HTR-8/SVneo (cell line): ENCODE data around the gene ATP6V0B.

Experiments used
- DNase-seq: peaks from one replicate; pipeline ENCODE4 v3.0.0; 2011; ENCODE audit warnings: low spot score, mixed read lengths; ENCODE audit not compliant: insufficient read length
- FAIRE-seq: peaks from 2 replicates; lab custom pipeline; 2011; peaks lifted over from hg19 to GRCh38; lab: Jason Lieb, UNC

Gene ATP6V0B

GRCh38 chr1:43968348-43968948, 6.3 kb upstream of the ATP6V0B start:
- FAIRE-seq (no peak), DNase-seq (no peak)

GRCh38 chr1:43969416-43969745, 5.4 kb upstream of the ATP6V0B start:
- DNase-seq (no peak), FAIRE-seq (no peak)

GRCh38 chr1:43969746-43970466, 4.9 kb upstream of the ATP6V0B start, which contains the start of gene DPH2:
TSS of gene DPH2 (plus strand) at chr1:43970010. CDS start at chr1:43970176, 166 bp downstream.
- DNase-seq (peak; percentile 98), FAIRE-seq (peak; percentile 87)

DNA sequence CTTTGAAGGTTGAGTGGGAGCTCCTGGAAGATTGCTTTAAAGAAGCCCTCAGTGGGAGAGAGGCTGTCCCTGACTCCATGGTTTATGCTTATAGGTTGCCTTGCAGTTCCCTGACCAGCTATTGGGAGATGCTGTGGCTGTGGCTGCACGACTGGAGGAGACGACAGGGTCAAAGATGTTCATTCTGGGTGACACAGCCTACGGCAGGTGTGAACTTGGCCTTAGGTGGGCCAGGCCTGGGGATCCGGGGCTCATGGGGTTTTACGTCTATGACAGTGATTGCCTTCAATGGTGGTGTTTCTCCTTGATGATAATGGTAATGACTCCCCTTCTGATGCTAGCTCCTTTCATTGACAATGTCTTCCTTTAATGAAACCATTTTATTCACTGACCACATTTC, 4.3 kb upstream of the ATP6V0B start:
- FAIRE-seq (no peak), DNase-seq (no peak)

DNA sequence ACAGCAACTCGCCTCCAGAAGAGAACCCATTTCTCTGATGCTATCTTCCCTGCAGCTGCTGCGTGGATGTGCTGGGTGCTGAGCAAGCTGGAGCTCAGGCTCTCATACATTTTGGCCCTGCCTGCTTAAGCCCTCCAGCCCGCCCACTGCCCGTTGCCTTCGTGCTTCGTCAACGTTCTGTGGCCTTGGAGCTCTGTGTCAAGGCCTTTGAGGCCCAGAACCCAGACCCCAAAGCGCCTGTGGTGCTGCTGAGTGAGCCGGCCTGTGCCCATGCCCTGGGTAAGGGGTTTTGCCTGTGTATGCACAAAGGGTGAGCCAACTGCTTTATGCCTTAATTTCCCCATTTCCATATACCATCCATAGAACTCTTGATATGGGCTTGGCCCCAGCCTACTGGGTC, 3.8 kb upstream of the ATP6V0B start:
- FAIRE-seq = no peak
- DNase-seq = no peak

DNA sequence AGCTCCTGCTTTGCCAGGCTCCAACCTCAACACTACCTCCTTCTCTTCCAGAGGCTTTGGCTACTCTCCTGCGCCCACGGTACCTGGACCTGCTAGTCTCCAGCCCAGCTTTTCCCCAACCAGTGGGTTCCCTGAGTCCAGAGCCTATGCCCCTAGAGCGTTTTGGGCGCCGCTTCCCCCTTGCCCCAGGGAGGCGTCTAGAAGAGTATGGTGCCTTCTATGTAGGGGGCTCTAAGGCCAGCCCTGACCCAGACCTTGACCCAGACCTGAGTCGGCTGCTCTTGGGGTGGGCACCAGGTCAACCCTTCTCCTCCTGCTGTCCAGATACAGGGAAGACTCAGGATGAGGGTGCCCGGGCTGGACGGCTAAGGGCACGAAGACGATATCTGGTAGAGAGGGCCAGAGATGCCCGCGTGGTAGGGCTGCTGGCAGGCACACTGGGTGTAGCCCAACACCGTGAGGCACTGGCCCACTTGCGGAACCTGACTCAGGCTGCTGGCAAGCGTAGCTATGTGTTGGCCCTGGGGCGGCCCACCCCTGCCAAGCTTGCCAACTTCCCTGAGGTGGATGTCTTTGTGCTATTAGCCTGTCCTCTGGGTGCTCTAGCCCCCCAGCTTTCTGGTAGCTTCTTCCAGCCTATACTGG, 3.3 kb upstream of the ATP6V0B start:
- FAIRE-seq (no peak), DNase-seq (no peak)

GRCh38 chr1:43973981-43974442, 748 bp upstream of the ATP6V0B start:
- DNase-seq (no peak), FAIRE-seq (no peak)

- DNase-seq (no peak), FAIRE-seq (no peak)
These were observed 645 bp downstream of the ATP6V0B start for GRCh38 chr1:43975249-43975961.

- FAIRE-seq (no peak), DNase-seq (no peak)
These were observed 1.3 kb downstream of the ATP6V0B start for GRCh38 chr1:43976045-43976444.

GRCh38 chr1:43976890-43977289, 2.1 kb downstream of the ATP6V0B start:
- no peak for FAIRE-seq
- no peak for DNase-seq

DNA sequence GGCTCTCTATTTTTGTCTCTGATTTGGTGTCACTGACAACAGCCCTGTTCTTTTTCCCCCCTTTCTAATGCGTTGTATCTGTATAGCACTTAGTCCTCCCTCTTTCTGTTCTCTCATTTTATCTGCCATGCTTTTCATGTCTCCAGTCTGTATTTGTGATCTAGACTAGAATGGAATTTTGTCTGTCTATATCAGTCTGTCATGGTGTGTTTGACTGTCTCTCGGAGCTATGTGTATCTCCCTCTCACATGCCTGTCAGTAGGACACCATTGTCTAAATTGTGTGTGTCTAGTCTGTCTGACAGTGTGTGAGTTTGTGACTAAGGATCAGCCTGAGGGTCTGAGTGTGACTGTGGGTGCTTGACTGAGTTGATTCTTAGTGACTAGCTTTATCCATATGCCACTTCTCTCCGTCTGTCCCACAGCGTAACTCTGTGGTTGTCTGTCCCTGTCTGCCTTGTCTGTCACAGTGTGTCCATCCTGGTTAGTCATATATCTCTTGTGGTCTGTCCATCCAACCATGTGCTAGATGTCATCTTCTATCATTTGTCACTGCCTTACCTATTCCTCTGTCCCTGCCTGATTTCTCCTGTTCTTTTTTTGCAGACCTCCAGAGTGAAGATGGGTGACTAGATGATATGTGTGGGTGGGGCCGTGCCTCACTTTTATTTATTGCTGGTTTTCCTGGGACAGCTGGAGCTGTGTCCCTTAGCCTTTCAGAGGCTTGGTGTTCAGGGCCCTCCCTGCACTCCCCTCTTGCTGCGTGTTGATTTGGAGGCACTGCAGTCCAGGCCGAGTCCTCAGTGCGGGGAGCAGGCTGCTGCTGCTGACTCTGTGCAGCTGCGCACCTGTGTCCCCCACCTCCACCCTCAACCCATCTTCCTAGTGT, 2.9 kb downstream of the ATP6V0B start:
- FAIRE-seq = no peak
- DNase-seq = no peak

GRCh38 chr1:43978264-43978550, 3.4 kb downstream of the ATP6V0B start:
- no peak for FAIRE-seq

GRCh38 chr1:43978551-43979260, 3.9 kb downstream of the ATP6V0B start, which contains the start of gene B4GALT2:
TSS of gene B4GALT2 (plus strand) at chr1:43979210. CDS start at chr1:43981161, 1,951 bp downstream.
- DNase-seq (no peak), FAIRE-seq (no peak)

More at GRCh38 chr1:43978264-43978550, 3.4 kb downstream of the ATP6V0B start:
- no peak for DNase-seq

GRCh38 chr1:43979261-43979527, 4.4 kb downstream of the ATP6V0B start:
- FAIRE-seq (no peak), DNase-seq (no peak)

GRCh38 chr1:43979528-43980254, 4.9 kb downstream of the ATP6V0B start:
- FAIRE-seq (peak; percentile 87), DNase-seq (no peak)

DNA sequence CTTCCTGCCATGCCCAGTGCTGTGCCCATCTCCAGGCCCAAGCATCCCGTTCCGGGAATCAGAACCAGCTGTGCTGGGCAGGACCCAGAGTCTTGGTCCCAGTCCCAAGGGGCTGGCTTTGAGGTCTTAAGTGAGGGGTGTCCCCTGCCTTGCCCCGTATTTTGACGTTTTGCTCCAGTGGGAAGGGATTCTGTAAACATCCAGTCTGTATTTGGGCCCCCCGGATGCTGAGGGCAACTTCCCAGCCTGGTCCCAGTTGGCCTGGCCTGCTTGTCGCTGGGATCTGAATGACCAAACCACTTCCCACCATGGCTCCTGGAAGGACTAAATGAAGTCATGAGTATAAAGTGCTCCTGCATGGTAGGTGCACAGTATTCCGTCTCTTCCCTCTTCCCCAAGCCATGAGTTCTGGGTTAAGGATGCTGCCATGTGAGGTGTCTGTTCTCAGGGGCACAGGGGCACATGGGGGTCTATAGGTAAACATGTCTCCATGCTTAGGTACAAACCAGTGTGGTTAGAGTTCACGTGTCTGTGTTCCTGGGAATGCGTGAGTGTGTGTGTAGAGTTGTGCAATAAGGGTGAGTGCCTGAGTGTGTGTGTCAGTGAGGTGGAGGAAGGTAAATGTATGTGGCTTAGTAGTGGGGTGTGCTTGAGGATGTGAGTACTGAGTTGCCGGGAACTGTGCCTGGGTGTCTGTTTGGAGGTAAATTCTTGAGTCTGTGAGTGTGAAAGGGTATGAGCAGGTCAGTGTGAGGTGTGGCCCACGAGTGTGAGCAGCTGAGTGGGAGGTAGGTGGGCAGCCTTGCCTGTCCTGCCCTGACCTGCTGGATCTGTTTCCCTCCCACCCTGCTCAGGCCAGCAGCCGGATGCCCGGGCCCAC, 5.7 kb downstream of the ATP6V0B start:
- no peak for FAIRE-seq

GRCh38 chr1:43981135-43981491, 6.4 kb downstream of the ATP6V0B start:
- DNase-seq (no peak), FAIRE-seq (no peak)

More for the DNA sequence above, 5.7 kb downstream of the ATP6V0B start:
- DNase-seq = no peak

- FAIRE-seq (no peak), DNase-seq (no peak)
These were observed 6.9 kb downstream of the ATP6V0B start for GRCh38 chr1:43981636-43982035.
